ENCODE results near the gene LRFN5. TPM values are rescaled to one million over a fixed set of nuclear protein-coding genes. Genes with fewer than 3 reads are reported as not detected.

The LRFN5 gene
- total and polyA plus RNA-seq, 9 donors: 0.71 to 6.1 (median 2.1) TPM

DNA sequence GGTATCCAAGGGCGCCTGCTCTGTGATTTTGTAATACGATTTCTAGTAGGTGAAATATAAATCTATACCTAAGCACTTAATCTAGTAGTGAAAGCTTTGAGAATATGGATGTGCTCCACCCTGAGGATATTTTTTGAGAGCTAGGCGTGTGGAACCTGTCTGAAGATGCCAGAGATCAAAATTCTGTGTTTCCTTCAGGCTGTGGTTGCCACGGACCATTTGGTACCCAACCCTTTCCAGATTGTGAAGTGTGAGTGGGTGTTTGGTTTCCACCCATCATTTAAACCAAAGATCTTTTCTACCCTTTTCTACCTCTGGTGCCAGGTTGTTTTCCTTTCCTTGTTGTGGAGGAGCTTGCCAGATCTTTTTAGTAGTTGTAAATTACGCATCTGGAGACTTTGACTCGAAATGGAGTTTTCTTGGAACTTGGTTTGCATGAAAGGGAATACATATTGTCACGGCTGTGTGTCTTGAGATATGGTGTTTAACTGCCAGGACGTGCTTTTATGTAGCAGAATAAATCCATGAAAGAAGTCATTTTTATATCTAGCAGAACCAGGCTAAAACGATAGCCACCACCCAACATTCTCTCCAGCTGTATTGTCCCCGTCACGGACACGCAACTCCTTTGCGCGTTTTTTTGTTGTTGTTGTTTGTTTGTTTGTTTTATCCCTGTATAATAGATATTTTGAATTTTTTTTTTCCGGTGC, 2.2 kb downstream of the LRFN5 start:
- H3K9me3 ChIP-seq: no peaks in the 10 kb centered on the region
- 8 to 12% (median 12%) methylated on average over 15 of the region's 15 CpGs for WGBS, 3 donors
- TF ChIP-seq POLR2A (IDR thresholded peaks at IDR 0.05) (no peak), EP300 (IDR thresholded peaks at IDR 0.05) (no peak)
- TF ChIP-seq, protein P1, sequence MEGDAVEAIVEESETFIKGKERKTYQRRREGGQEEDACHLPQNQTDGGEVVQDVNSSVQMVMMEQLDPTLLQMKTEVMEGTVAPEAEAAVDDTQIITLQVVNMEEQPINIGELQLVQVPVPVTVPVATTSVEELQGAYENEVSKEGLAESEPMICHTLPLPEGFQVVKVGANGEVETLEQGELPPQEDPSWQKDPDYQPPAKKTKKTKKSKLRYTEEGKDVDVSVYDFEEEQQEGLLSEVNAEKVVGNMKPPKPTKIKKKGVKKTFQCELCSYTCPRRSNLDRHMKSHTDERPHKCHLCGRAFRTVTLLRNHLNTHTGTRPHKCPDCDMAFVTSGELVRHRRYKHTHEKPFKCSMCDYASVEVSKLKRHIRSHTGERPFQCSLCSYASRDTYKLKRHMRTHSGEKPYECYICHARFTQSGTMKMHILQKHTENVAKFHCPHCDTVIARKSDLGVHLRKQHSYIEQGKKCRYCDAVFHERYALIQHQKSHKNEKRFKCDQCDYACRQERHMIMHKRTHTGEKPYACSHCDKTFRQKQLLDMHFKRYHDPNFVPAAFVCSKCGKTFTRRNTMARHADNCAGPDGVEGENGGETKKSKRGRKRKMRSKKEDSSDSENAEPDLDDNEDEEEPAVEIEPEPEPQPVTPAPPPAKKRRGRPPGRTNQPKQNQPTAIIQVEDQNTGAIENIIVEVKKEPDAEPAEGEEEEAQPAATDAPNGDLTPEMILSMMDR (IDR thresholded peaks at IDR 0.05): no peak
- H3K36me3 ChIP-seq: no peaks in the 10 kb centered on the region
- no peak for DNase-seq
- H3K27ac ChIP-seq: no peak overlapping the region
- no peaks in the 10 kb centered on the region for H3K27me3 ChIP-seq
- no peak overlapping the region for H3K4me3 ChIP-seq
- peaks cover 1% of the 10 kb centered on the region for H3K4me1 ChIP-seq (ENCODE audit: insufficient read depth)
- intact Hi-C loops (cut with DNase I): no loop called here

DNA sequence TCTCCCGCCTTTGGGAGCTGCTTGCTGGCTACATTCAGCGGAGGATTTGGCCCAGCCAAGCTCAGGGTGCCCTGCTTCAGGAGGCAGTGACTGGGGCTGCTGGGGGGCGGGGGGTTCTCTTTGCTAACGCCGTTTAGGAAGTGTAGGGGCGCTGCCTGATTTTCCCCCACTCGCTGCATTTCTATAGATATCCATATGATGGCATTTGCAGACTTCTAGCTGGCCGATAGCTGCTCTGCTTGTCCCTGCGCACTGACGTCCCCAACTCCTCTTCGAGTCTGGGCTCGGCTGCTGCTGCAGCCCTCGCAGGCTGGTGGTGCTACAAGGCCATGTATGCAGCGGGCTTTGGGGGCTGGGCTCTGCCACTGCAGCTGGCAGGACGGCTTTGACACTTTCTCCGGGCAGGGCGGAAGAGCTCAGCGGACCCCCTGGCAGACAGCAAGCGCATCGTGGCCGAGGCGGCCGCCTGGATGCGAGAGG, 3.1 kb downstream of the LRFN5 start:
- Histone ChIP-seq H3K4me3 (no peak overlapping the region), H3K4me1 (ENCODE audit: insufficient read depth) (peaks cover 1% of the 10 kb centered on the region), H3K27me3 (no peaks in the 10 kb centered on the region), H3K9me3 (no peaks in the 10 kb centered on the region), H3K27ac (no peak overlapping the region), H3K36me3 (no peaks in the 10 kb centered on the region)
- peak in 4 of 5 donors; percentile 22 to 55 (median 38) for DNase-seq
- intact Hi-C loops (cut with DNase I): no loop called here
- TF ChIP-seq EP300 (IDR thresholded peaks at IDR 0.05): no peak
- TF ChIP-seq, protein P1 (IDR thresholded peaks at IDR 0.05): no peak
- no peak for TF ChIP-seq POLR2A (IDR thresholded peaks at IDR 0.05)
- 1 to 2% (median 2%) methylated on average over 24 of the region's 24 CpGs for WGBS, 3 donors

DNA sequence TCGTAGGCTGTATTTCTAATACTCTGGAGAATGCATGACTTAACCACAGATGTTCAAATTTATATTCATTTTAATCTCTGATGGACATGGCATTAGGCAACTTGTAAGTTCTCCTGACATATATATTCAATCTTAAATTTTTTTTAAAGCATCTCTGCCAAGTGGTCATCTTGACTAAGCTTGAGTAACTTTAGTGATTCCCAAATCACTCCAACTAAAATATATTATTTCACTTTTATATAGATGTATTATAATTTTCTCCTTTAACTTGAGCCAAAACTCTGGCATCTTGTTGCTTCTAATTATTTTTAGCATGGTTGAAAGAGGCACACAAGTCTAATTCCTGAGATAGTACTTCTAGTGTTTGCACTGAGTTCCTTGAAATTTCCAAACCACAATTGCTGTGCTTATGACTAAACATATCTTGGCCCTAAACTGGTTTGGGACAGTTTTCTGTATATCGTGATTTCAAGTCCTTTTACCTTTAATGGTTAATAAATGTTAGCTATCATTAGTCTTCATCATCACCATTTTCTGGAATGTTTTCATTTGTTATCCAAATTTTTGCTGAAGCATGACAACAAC, 8.4 kb downstream of the LRFN5 start:
- Histone ChIP-seq H3K36me3 (no peaks in the 10 kb centered on the region), H3K4me1 (ENCODE audit: insufficient read depth) (no peaks in the 10 kb centered on the region), H3K9me3 (no peaks in the 10 kb centered on the region), H3K27me3 (no peaks in the 10 kb centered on the region), H3K4me3 (no peak overlapping the region), H3K27ac (no peak overlapping the region)
- intact Hi-C loops (cut with DNase I): no loop called here
- DNase-seq: no peak
- TF ChIP-seq EP300 (IDR thresholded peaks at IDR 0.05) (no peak), POLR2A (IDR thresholded peaks at IDR 0.05) (no peak)
- TF ChIP-seq, protein P1 (IDR thresholded peaks at IDR 0.05): no peak
- WGBS, 3 donors: 83 to 88% (median 83%) methylated on average over 2 of the region's 2 CpGs

DNA sequence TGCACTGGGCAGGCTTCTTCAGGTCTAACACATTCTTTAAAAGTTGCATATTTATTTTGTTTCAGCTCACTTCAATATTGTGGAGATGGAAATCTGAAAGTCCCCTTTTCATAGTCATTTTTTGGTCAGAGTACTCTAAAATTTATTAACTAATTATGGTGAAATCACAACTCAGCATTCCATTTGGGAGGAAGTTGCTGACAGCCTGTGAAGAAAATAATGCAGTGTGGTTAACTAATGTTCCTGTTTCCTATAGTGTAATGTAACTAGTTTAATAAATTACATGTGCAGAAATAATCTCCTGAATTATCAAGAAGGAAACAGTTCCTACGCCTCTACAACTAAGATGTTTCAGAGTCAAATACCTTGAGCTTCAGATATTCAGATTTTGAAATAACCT, 17.1 kb downstream of the LRFN5 start:
- no peak overlapping the region for H3K27ac ChIP-seq
- no peak for DNase-seq
- intact Hi-C loops (cut with DNase I): no loop called here
- H3K4me3 ChIP-seq: no peak overlapping the region
- no peaks in the 10 kb centered on the region for H3K4me1 ChIP-seq (ENCODE audit: insufficient read depth)
- TF ChIP-seq EP300 (IDR thresholded peaks at IDR 0.05): no peak
- no peak for TF ChIP-seq POLR2A (IDR thresholded peaks at IDR 0.05)
- TF ChIP-seq, protein P1 (IDR thresholded peaks at IDR 0.05): no peak
- no peaks in the 10 kb centered on the region for H3K9me3 ChIP-seq
- H3K27me3 ChIP-seq: no peaks in the 10 kb centered on the region
- no peaks in the 10 kb centered on the region for H3K36me3 ChIP-seq
- WGBS, 3 donors: 81 to 87% (median 85%) methylated on average over 1 of the region's 1 CpG
